ENCODE results near the gene LANCL1. TPM values are rescaled to one million over a fixed set of nuclear protein-coding genes. Genes with fewer than 3 reads are reported as not detected.
"Not testable (repeated sequence)": the region's sequence is repeated elsewhere in the genome, so short reads cannot be mapped to it uniquely, and the experiment has no call there.

Gene LANCL1
- total RNA-seq, 1 donor from 2014 or later = 16.4 TPM

DNA sequence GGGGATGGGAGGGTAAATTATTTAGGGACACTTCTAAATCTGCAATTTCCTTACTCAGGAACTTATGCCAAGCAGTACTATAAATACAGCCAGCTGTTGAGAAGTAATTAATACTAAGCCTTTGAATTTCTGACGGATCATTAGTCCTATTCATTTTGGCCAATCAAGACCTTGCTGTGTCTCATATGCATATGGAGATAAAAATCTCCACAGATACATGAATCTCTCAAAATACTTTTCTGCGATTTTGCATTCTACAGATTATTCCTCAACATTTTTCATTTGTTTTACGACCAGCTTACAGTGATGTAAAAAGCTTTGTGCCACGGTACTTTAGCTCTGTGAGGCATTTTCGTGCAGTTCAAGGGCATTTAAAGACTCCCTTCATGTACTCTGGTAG is 16.7 kb downstream of the LANCL1 start:
- peaks cover 16 to 28% of the 10 kb centered on the region in 2 donors for H3K36me3 ChIP-seq

DNA sequence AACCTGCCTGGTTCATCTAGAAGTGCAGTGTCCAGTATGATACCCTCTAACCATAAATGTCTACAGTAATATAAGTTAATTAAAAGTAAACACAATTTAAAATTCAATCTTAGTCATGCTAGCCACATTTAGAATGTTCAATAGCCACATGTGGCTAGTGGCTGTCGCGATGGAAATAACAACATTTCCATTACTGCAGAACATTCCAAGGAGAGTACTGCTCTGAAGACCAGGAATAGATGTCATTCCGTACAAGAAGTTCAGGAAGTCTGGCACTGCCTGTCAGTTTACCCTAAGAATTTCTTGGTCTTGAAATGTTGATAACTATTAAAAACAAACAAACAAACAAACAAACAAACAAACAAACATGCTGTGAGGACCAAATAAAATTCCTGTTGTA is 17.2 kb downstream of the LANCL1 start:
- Histone ChIP-seq H3K4me1 (no peaks in the 10 kb centered on the region), H3K27ac (no peak overlapping the region), H3K9me3 (no peaks in the 10 kb centered on the region), H3K36me3 (peaks cover 18 to 33% of the 10 kb centered on the region in 2 donors), H3K27me3 (no peaks in the 10 kb centered on the region), H3K4me3 (no peak overlapping the region)
- TF ChIP-seq, protein P1, sequence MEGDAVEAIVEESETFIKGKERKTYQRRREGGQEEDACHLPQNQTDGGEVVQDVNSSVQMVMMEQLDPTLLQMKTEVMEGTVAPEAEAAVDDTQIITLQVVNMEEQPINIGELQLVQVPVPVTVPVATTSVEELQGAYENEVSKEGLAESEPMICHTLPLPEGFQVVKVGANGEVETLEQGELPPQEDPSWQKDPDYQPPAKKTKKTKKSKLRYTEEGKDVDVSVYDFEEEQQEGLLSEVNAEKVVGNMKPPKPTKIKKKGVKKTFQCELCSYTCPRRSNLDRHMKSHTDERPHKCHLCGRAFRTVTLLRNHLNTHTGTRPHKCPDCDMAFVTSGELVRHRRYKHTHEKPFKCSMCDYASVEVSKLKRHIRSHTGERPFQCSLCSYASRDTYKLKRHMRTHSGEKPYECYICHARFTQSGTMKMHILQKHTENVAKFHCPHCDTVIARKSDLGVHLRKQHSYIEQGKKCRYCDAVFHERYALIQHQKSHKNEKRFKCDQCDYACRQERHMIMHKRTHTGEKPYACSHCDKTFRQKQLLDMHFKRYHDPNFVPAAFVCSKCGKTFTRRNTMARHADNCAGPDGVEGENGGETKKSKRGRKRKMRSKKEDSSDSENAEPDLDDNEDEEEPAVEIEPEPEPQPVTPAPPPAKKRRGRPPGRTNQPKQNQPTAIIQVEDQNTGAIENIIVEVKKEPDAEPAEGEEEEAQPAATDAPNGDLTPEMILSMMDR (IDR thresholded peaks at IDR 0.05) = no peak
- intact Hi-C loops (cut with DNase I) = no loop called here
- DNase-seq (ENCODE audit: low spot score in 2 of 2) = no peak

More for the DNA sequence above, 16.7 kb downstream of the LANCL1 start:
- no peak for DNase-seq (ENCODE audit: low spot score in 2 of 2)
- Histone ChIP-seq H3K27me3 (no peaks in the 10 kb centered on the region), H3K9me3 (no peaks in the 10 kb centered on the region), H3K27ac (no peak overlapping the region), H3K4me1 (no peaks in the 10 kb centered on the region), H3K4me3 (no peak overlapping the region)
- TF ChIP-seq, protein P1 (IDR thresholded peaks at IDR 0.05) = no peak
- intact Hi-C loops (cut with DNase I) = no loop called here

DNA sequence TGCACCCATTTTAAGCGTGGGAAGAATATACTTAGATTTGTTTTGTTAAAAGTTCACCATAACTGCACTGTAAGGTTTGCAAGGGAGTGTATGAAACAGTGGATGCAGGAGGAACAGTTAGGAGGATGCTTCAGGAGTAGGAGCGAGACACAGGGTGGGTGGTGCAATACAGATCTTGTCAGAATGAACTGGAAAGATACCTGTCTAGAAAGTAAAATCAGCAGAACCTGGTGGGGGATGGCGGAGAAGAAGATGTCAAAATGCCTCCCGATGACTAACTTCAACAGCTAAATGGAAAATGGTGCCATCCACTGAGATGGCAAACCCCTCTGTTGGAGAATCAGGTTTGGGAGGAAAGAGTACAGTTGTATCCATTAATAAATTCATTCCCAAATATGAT is 18.2 kb downstream of the LANCL1 start:
- Histone ChIP-seq H3K27me3 (no peaks in the 10 kb centered on the region), H3K9me3 (no peaks in the 10 kb centered on the region), H3K4me1 (no peaks in the 10 kb centered on the region), H3K36me3 (peaks cover 20 to 32% of the 10 kb centered on the region in 2 donors), H3K27ac (no peak overlapping the region), H3K4me3 (no peak overlapping the region)
- TF ChIP-seq, protein P1 (IDR thresholded peaks at IDR 0.05) = no peak
- intact Hi-C loops (cut with DNase I) = no loop called here
- DNase-seq (ENCODE audit: low spot score in 2 of 2) = no peak

DNA sequence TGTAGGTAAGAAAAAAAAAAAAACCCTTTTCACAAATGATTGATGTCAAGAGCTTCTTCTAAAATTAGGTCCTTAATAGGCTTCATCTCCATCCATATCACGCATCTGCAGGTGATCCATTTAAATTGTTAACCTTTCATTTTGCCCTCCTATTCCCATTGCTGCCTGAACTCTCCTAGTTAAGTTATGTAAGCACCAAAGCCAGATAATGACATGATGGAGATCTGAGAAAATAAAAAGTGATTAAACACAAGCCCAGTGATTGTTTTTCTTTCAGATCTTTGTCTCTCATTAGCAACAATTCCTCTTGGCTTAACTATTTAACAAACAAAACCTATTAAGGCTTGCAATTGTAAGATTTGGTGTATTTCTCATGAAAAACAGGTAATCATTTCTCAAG is 20.0 kb downstream of the LANCL1 start:
- Histone ChIP-seq H3K27ac (no peak overlapping the region), H3K9me3 (no peaks in the 10 kb centered on the region), H3K4me1 (no peaks in the 10 kb centered on the region), H3K27me3 (no peaks in the 10 kb centered on the region), H3K4me3 (no peak overlapping the region), H3K36me3 (peaks cover 20 to 31% of the 10 kb centered on the region in 2 donors)
- intact Hi-C loops (cut with DNase I) = no loop called here
- DNase-seq (ENCODE audit: low spot score in 2 of 2) = no peak
- TF ChIP-seq, protein P1 (IDR thresholded peaks at IDR 0.05) = no peak

DNA sequence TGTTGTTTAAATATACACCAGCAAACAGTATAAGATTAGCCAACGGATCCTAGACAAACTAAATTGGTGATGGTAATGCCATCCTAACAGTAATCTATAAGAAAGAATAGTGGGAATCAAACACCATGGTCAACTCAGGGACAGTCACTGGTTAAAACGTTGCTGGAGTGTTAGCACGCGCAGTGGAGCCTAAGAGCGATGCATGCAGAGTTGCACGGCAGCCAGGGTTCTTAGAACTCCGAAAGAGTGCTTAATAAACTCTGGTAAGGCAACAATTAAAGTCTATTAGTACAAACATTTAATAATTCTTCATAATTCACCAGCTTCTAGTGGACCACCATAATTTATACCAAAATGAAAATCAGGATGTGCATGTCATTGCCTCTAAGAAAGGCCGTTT is 22.2 kb downstream of the LANCL1 start:
- Histone ChIP-seq H3K4me1 (no peaks in the 10 kb centered on the region), H3K4me3 (no peak overlapping the region), H3K36me3 (peaks cover 21 to 39% of the 10 kb centered on the region in 2 donors), H3K27ac (no peak overlapping the region), H3K9me3 (no peaks in the 10 kb centered on the region), H3K27me3 (no peaks in the 10 kb centered on the region)
- no peak for DNase-seq (ENCODE audit: low spot score in 2 of 2)
- TF ChIP-seq, protein P1 (IDR thresholded peaks at IDR 0.05) = no peak
- intact Hi-C loops (cut with DNase I) = no loop called here

DNA sequence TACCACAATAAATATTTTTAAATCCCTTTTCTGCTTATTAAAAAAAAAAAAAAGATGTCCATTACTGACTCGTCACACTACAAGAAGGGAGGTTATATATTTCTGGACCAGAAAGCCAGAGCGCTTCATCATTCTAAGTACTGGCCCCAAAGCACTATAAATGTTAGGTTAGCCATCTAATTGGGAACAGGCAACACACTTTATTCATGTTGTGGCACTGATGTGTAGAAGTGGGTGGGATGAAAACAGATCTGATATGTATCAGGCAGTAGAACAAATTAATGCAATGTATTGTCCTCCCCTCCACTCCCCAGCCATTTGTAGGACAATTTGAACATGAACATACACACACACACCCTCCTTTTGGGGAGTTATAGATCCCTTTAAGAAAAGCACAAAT is 24.4 kb downstream of the LANCL1 start:
- Histone ChIP-seq H3K4me3 (no peak overlapping the region), H3K36me3 (peaks cover 12 to 30% of the 10 kb centered on the region in 2 donors), H3K27ac (no peak overlapping the region), H3K9me3 (peaks cover 4 to 10% of the 10 kb centered on the region in 2 donors), H3K4me1 (no peaks in the 10 kb centered on the region), H3K27me3 (no peaks in the 10 kb centered on the region)
- no peak for DNase-seq (ENCODE audit: low spot score in 2 of 2)
- intact Hi-C loops (cut with DNase I) = no loop called here
- TF ChIP-seq, protein P1 (IDR thresholded peaks at IDR 0.05) = no peak

DNA sequence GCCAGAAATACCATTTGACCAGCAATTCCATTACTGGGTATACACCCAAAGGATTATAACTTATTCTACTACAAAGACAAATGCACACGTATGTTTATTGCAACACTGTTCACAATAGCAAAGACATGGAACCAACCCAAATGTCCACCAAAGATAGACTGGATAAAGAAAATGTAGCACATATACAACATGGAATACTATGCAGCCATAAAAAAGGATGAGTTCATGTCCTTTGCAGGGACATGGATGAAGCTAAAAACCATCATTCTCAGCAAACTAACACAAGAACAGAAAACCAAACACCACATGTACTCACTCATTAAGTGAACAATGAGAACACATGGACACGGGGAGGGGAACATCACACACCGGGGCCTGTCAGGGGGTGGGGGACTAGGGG is 25.6 kb downstream of the LANCL1 start:
- H3K36me3 ChIP-seq = peaks cover 12 to 33% of the 10 kb centered on the region in 2 donors
- intact Hi-C loops (cut with DNase I); H3K9me3 ChIP-seq; DNase-seq (ENCODE audit: low spot score in 2 of 2); H3K27ac ChIP-seq; H3K4me3 ChIP-seq; H3K4me1 ChIP-seq; H3K27me3 ChIP-seq: not testable (repeated sequence)

Data from ascending aorta (tissue), 2 donors.